ENCODE results near the gene EIF1AD. TPM values are rescaled to one million over a fixed set of nuclear protein-coding genes. Genes with fewer than 3 reads are reported as not detected.
"Not testable (repeated sequence)": the region's sequence is repeated elsewhere in the genome, so short reads cannot be mapped to it uniquely, and the experiment has no call there.

Gene EIF1AD
- total RNA-seq, 3 donors from 2014 or later, result 31.0 to 33.1 (median 31.0) TPM

GRCh38 chr11:66032957-66033735 lies 31.2 kb upstream of the EIF1AD start:
- no peak overlapping the region for H3K4me3 ChIP-seq
- no peaks in the 10 kb centered on the region for H3K27me3 ChIP-seq
- TF ChIP-seq POLR2AphosphoS5 (IDR thresholded peaks at IDR 0.05) (no peak), CTCF (IDR thresholded peaks at IDR 0.05) (no peak), POLR2A (IDR thresholded peaks at IDR 0.05) (no peak)
- no peaks in the 10 kb centered on the region for H3K4me1 ChIP-seq
- H3K27ac ChIP-seq, result no peak overlapping the region
- DNase-seq (ENCODE audit: low spot score in 2 of 2), result no peak
- intact Hi-C loops (cut with DNase I; ENCODE audit: low total_unique reads), result no loop called here
- H3K9me3 ChIP-seq, result no peaks in the 10 kb centered on the region
- H3K36me3 ChIP-seq, result no peaks in the 10 kb centered on the region

- Histone ChIP-seq H3K36me3 (no peaks in the 10 kb centered on the region), H3K27ac (no peak within 1 kb of the TSS), H3K4me1 (no peaks in the 10 kb centered on the region), H3K9me3 (no peaks in the 10 kb centered on the region), H3K4me3 (no peak within 1 kb of the TSS), H3K27me3 (peaks cover 0 to 7% of the 10 kb centered on the region in 2 donors)
- intact Hi-C loops (cut with DNase I; ENCODE audit: low total_unique reads), result no loop called here
- TF ChIP-seq POLR2AphosphoS5 (IDR thresholded peaks at IDR 0.05), result no peak
- TF ChIP-seq POLR2A (IDR thresholded peaks at IDR 0.05), result no peak
- TF ChIP-seq CTCF (IDR thresholded peaks at IDR 0.05), result no peak
- no peak for DNase-seq (ENCODE audit: low spot score in 2 of 2)
These were observed 24.1 kb upstream of the EIF1AD start, which contains the start of gene CATSPER1 for GRCh38 chr11:66026017-66026529. Gene CATSPER1, minus strand, starts transcription at chr11:66026479. Its CDS starts 100 bp downstream, at chr11:66026379.

GRCh38 chr11:66023186-66023440 lies 21.2 kb upstream of the EIF1AD start:
- H3K4me3 ChIP-seq; H3K36me3 ChIP-seq; H3K4me1 ChIP-seq; intact Hi-C loops (cut with DNase I; ENCODE audit: low total_unique reads); DNase-seq (ENCODE audit: low spot score in 2 of 2); H3K9me3 ChIP-seq; H3K27me3 ChIP-seq; H3K27ac ChIP-seq: not testable (repeated sequence)

GRCh38 chr11:66022401-66023185 lies 20.6 kb upstream of the EIF1AD start:
- peak in 1 of 2 donors; percentile 70 for DNase-seq (ENCODE audit: low spot score in 2 of 2)
- Histone ChIP-seq H3K9me3 (no peaks in the 10 kb centered on the region), H3K36me3 (no peaks in the 10 kb centered on the region), H3K4me1 (no peaks in the 10 kb centered on the region), H3K27ac (no peak overlapping the region), H3K27me3 (peaks cover 0 to 7% of the 10 kb centered on the region in 2 donors), H3K4me3 (peak overlapping the region in 2 of 3 donors; percentile 26 to 55)
- no peak for TF ChIP-seq POLR2AphosphoS5 (IDR thresholded peaks at IDR 0.05)
- TF ChIP-seq CTCF (IDR thresholded peaks at IDR 0.05), result peak; percentile 87 to 94 (median 90)
- intact Hi-C loops (cut with DNase I; ENCODE audit: low total_unique reads), result no loop called here

GRCh38 chr11:66020618-66021357 lies 18.8 kb upstream of the EIF1AD start:
- no peak overlapping the region for H3K4me3 ChIP-seq
- intact Hi-C loops (cut with DNase I; ENCODE audit: low total_unique reads), result no loop called here

More at GRCh38 chr11:66020618-66021357, 18.8 kb upstream of the EIF1AD start:
- DNase-seq (ENCODE audit: low spot score in 2 of 2), result no peak
- Histone ChIP-seq H3K36me3 (no peaks in the 10 kb centered on the region), H3K27ac (no peak overlapping the region), H3K4me1 (no peaks in the 10 kb centered on the region), H3K27me3 (peaks cover 0 to 7% of the 10 kb centered on the region in 2 donors), H3K9me3 (no peaks in the 10 kb centered on the region)
- TF ChIP-seq CTCF (IDR thresholded peaks at IDR 0.05), result no peak
- TF ChIP-seq POLR2AphosphoS5 (IDR thresholded peaks at IDR 0.05), result no peak
- TF ChIP-seq POLR2A (IDR thresholded peaks at IDR 0.05), result no peak

Measured in breast epithelium (tissue), 4 donors.